K562 (cell line): ENCODE data around the gene BSDC1. TPM values are rescaled to one million over a fixed set of nuclear protein-coding genes. Genes with fewer than 3 reads are reported as not detected.

Source experiments
- ATAC-seq: fragments of 200-7000 bp; cut with Tn5 transposase; 3 replicates; pipeline ENCODE4 v1.9.1; 2020; ENCODE audit warnings: moderate library complexity
- BruUV-seq: library from RNA; stranded (reverse); fragments of 400-500 nt; replicated peaks from 2 replicates; lab custom pipeline; 2021; lab: Mats Ljungman, UMichigan
- CTCF ChIA-PET: fragments of 300-600 bp; formaldehyde crosslinking; extraction: SDS; loops from one replicate; lab custom pipeline; 2021; ENCODE audit warnings: low intra/inter-chr PET ratio; lab: Yijun Ruan, JAX
- POLR2A ChIA-PET: fragments of 300-600, 350-650 bp; sonication (Branson Sonifier 250); formaldehyde crosslinking; extraction: SDS; loops from one replicate; lab custom pipeline; 2021; ENCODE audit warnings: antibody characterized with exemption, inconsistent platforms; lab: Yijun Ruan, JAX
- DNase-seq, 4 experiments: peaks; one replicate each; pipeline versions ENCODE4 v3.0.0 to v3.0.0-alpha.2; 2011 to 2018; ENCODE audit warnings: low spot score in 3 of 4, mixed read lengths in 3 of 4; ENCODE audit errors: extremely low read depth in 1 of 4
- FAIRE-seq: peaks from 2 replicates; lab custom pipeline; 2011; peaks lifted over from hg19 to GRCh38; lab: Jason Lieb, UNC
- H2AFZ ChIP-seq: 2 replicates; pipeline ENCODE4 v1.6.0; 2011; ENCODE audit warnings: low read depth, low read length, control low read depth, inconsistent platforms
- H3K27ac ChIP-seq: fragments of 200-600 bp; 3 replicates; pipeline ENCODE4 v1.8.0; 2011; ENCODE audit warnings: low read depth, mild to moderate bottlenecking, control low read depth, inconsistent platforms, low read length, moderate library complexity, mixed read lengths; ENCODE audit errors: extremely low read depth
- H3K27me3 ChIP-seq, 2 experiments: fragments of 300-600 bp in 1 of 2; 2 replicates in 1 of 2; 3 replicates in 1 of 2; pipeline versions ENCODE4 v1.6.0 to v1.8.0; 2011; ENCODE audit warnings: inconsistent platforms in 2 of 2, low read length in 2 of 2, mild to moderate bottlenecking in 1 of 2, mixed read lengths in 1 of 2, moderate library complexity in 1 of 2; ENCODE audit not compliant: control insufficient read depth in 2 of 2, insufficient read depth in 2 of 2
- H3K36me3 ChIP-seq: fragments of 300-600 bp; 3 replicates; pipeline ENCODE4 v1.8.0; 2011; ENCODE audit warnings: mild to moderate bottlenecking, low read length, inconsistent platforms; ENCODE audit not compliant: control insufficient read depth, insufficient read depth
- H3K4me1 ChIP-seq, 2 experiments: fragments of 200-600 bp in 1 of 2; replicated peaks in 1 of 2; 2 replicates in 1 of 2; 3 replicates in 1 of 2; pipeline versions ENCODE4 v1.5.1 to v1.8.0; 2011; ENCODE audit warnings: inconsistent platforms in 2 of 2, low read length in 2 of 2, mild to moderate bottlenecking in 1 of 2, mixed read lengths in 1 of 2, moderate library complexity in 1 of 2; ENCODE audit not compliant: control insufficient read depth in 2 of 2, insufficient read depth in 2 of 2
- H3K4me2 ChIP-seq: 2 replicates; pipeline ENCODE4 v1.6.1; 2011; ENCODE audit warnings: low read length, control low read depth, inconsistent platforms, mixed read lengths; ENCODE audit not compliant: insufficient read depth
- H3K4me3 ChIP-seq: fragments of 200-600 bp; sonication (generic), shearing (Covaris generic); 2 replicates; pipeline ENCODE4 v1.5.1; 2016; ENCODE audit warnings: control low read depth, inconsistent platforms
- H3K79me2 ChIP-seq: fragments of 200-600 bp; 3 replicates; pipeline ENCODE4 v1.8.0; 2011; ENCODE audit warnings: low read length, inconsistent platforms; ENCODE audit not compliant: control insufficient read depth, insufficient read depth
- H3K9ac ChIP-seq, 2 experiments: 2 replicates each; pipeline versions ENCODE4 v1.6.0 to v1.6.1; 2011; ENCODE audit warnings: low read depth in 2 of 2, low read length in 2 of 2, control low read depth in 1 of 2, inconsistent platforms in 1 of 2, mild to moderate bottlenecking in 1 of 2, mixed read lengths in 1 of 2; ENCODE audit not compliant: insufficient read depth in 1 of 2
- H3K9me1 ChIP-seq: one replicate; pipeline ENCODE4 v1.6.0; 2011; ENCODE audit warnings: inconsistent platforms, mild to moderate bottlenecking, low read length, moderate library complexity; ENCODE audit not compliant: control insufficient read depth, insufficient read depth
- H3K9me3 ChIP-seq: replicated peaks from 2 replicates; pipeline ENCODE4 v1.5.1; 2011; ENCODE audit warnings: low read depth, low read length, inconsistent platforms; ENCODE audit not compliant: control insufficient read depth, insufficient read depth
- H4K20me1 ChIP-seq: replicated peaks from 2 replicates; pipeline ENCODE4 v1.6.1; 2011; ENCODE audit warnings: low read length, inconsistent platforms, mixed read lengths; ENCODE audit not compliant: control insufficient read depth, insufficient read depth
- CBX2 ChIP-seq: fragments of 200-600 bp; sonication (generic); IDR thresholded peaks from one replicate; pipeline ENCODE4 v1.6.1; 2012; ENCODE audit warnings: mild to moderate bottlenecking, low read length, inconsistent platforms; ENCODE audit not compliant: insufficient read depth, poor library complexity, severe bottlenecking
- CEBPG ChIP-seq, 3 experiments: fragments of 200-800 bp in 1 of 3; sonication (Bioruptor generic) in 1 of 3; sonication (generic) in 1 of 3; formaldehyde crosslinking in 1 of 3; IDR thresholded peaks in 2 of 3; conservative IDR thresholded peaks in 1 of 3; 2 replicates each; pipeline versions ENCODE4 v1.6.1 to v1.8.0; 2016 to 2022; ENCODE audit warnings: missing compliant biosample characterization in 2 of 3, missing genetic modification characterization in 2 of 3, mild to moderate bottlenecking in 1 of 3, missing genetic modification reagents in 1 of 3
- COPS2 ChIP-seq: fragments of 450-650 bp; conservative IDR thresholded peaks from 2 replicates; pipeline ENCODE4 v1.6.1; 2016; ENCODE audit warnings: mild to moderate bottlenecking, moderate library complexity
- FIP1L1 ChIP-seq: fragments of 200-400 bp; formaldehyde crosslinking; IDR thresholded peaks from 2 replicates; pipeline ENCODE4 v1.6.1; 2018; ENCODE audit warnings: mild to moderate bottlenecking, low read depth, low read length; ENCODE audit not compliant: poor library complexity, severe bottlenecking
- FOSL1 ChIP-seq: fragments of 200-800 bp; sonication (Bioruptor generic); conservative IDR thresholded peaks from 2 replicates; pipeline ENCODE4 v1.6.1; 2016; ENCODE audit warnings: missing genetic modification characterization, missing compliant biosample characterization
- HMGN3 ChIP-seq: IDR thresholded peaks from 2 replicates; pipeline ENCODE4 v1.6.1; 2011; ENCODE audit warnings: borderline replicate concordance, low read depth, mild to moderate bottlenecking, mixed read lengths, low read length; ENCODE audit not compliant: insufficient read length; ENCODE audit errors: extremely low read depth
- HNRNPL ChIP-seq: fragments of 200-400 bp; formaldehyde crosslinking; IDR thresholded peaks from 2 replicates; pipeline ENCODE4 v1.6.1; 2017; ENCODE audit warnings: low read depth, mild to moderate bottlenecking, low read length
- JUN ChIP-seq, 2 experiments: sonication (generic) in 1 of 2; formaldehyde crosslinking in 1 of 2; IDR thresholded peaks; 2 replicates each; pipeline versions ENCODE4 v1.6.1 to v1.8.0; 2012 to 2022; ENCODE audit warnings: borderline replicate concordance in 2 of 2, mild to moderate bottlenecking in 2 of 2, improper control_type of control experiment in 1 of 2, low read depth in 1 of 2, low read length in 1 of 2, missing genetic modification reagents in 1 of 2
- KDM4B ChIP-seq, 2 experiments: fragments of 450-650 bp in 1 of 2; sonication (generic) in 1 of 2; IDR thresholded peaks; 2 replicates each; pipeline ENCODE4 v1.6.1; 2016 to 2017; ENCODE audit warnings: borderline replicate concordance in 2 of 2, antibody characterized with exemption in 1 of 2, low read depth in 1 of 2, mild to moderate bottlenecking in 1 of 2
- NUFIP1 ChIP-seq: fragments of 450-650 bp; IDR thresholded peaks from 2 replicates; pipeline ENCODE4 v1.6.1; 2018; ENCODE audit not compliant: partially characterized antibody
- POLR2G ChIP-seq: fragments of 200-400 bp; formaldehyde crosslinking; IDR thresholded peaks from 2 replicates; pipeline ENCODE4 v1.6.1; 2017; ENCODE audit warnings: low read depth, mild to moderate bottlenecking, antibody characterized with exemption, low read length, moderate library complexity
- RBFOX2 ChIP-seq: fragments of 200-400 bp; formaldehyde crosslinking; IDR thresholded peaks from 2 replicates; pipeline ENCODE4 v1.6.1; 2017; ENCODE audit warnings: low read depth, mild to moderate bottlenecking, low read length, moderate library complexity
- RBM15 ChIP-seq: fragments of 200-400 bp; formaldehyde crosslinking; IDR thresholded peaks from 2 replicates; pipeline ENCODE4 v1.6.1; 2018; ENCODE audit warnings: mild to moderate bottlenecking, low read length, moderate library complexity; ENCODE audit not compliant: insufficient read depth
- RBM22 ChIP-seq: fragments of 200-400 bp; formaldehyde crosslinking; IDR thresholded peaks from 2 replicates; pipeline ENCODE4 v1.6.1; 2018; ENCODE audit warnings: low read length, low read depth; ENCODE audit not compliant: poor library complexity, severe bottlenecking
- SAFB ChIP-seq: fragments of 200-400 bp; formaldehyde crosslinking; IDR thresholded peaks from 2 replicates; pipeline ENCODE4 v1.6.1; 2017; ENCODE audit warnings: low read depth, low read length, borderline replicate concordance
- ZBTB33 ChIP-seq: sonication (generic); formaldehyde crosslinking; IDR thresholded peaks from 2 replicates; pipeline ENCODE4 v1.8.1; 2023; ENCODE audit warnings: mild to moderate bottlenecking, missing genetic modification reagents
- ZBTB7A ChIP-seq: IDR thresholded peaks from 2 replicates; pipeline ENCODE4 v1.6.1; 2011; ENCODE audit warnings: low read depth, mild to moderate bottlenecking, low read length, moderate library complexity, borderline replicate concordance; ENCODE audit not compliant: control insufficient read depth
- ZNF24 ChIP-seq: fragments of 450-650 bp; IDR thresholded peaks from 2 replicates; pipeline ENCODE4 v1.6.1; 2016
- ZNF445 ChIP-seq: fragments of 250-450 bp; sonication (Bioruptor Pico); IDR thresholded peaks from 2 replicates; pipeline ENCODE4 v1.4.0; 2020; ENCODE audit warnings: low read depth, mild to moderate bottlenecking, moderate library complexity
- ZNF584 ChIP-seq: fragments of 200-800 bp; sonication (Bioruptor generic); IDR thresholded peaks from 2 replicates; pipeline ENCODE4 v1.6.1; 2016; ENCODE audit warnings: low read depth, mild to moderate bottlenecking, missing genetic modification characterization, missing compliant biosample characterization
- ZSCAN29 ChIP-seq: fragments of 450-650 bp; IDR thresholded peaks from 2 replicates; pipeline ENCODE4 v1.6.1; 2017
- WGBS: fragments of 100-300 bp; shearing (Covaris generic); methylation state at CpG from one replicate; pipeline ENCODE4 v1.1.6; 2016; ENCODE audit warnings: low coverage, mixed read lengths; ENCODE audit not compliant: insufficient coverage; ENCODE audit errors: missing lambda C conversion rate; 5-methylcytosine and 5-hydroxymethylcytosine counted together
- in situ Hi-C: fragments of 300-500 bp; cut with MboI; formaldehyde crosslinking; loops from 4 replicates; pipeline ENCODE4 v1.15.0; 2018; ENCODE audit warnings: inconsistent platforms, mixed read lengths
- intact Hi-C: fragments of 100-400 bp; cut with micrococcal nuclease; formaldehyde crosslinking; loops from 2 replicates; pipeline ENCODE4 v1.14.2; 2022
- polyA plus RNA-seq, 8 experiments: library from polyadenylated mRNA; depleted of rRNA in 4 of 8; stranded (reverse) in 5 of 8; unstranded in 3 of 8; fragments of >200 nt; fragmentation: Nextera tagmentation in 2 of 8; fragmentation: Illumina TruSeq in 1 of 8; extraction: Ambion mirVana in 2 of 8; extraction: Trizol in 1 of 8; gene quantifications; 2 replicates each; pipeline versions ENCODE4 v1.2.1 to v1.2.3, GENCODE V29; 2011 to 2014; ENCODE audit warnings: inconsistent platforms in 1 of 8, missing spikeins in 1 of 8
- total RNA-seq, 7 experiments: library from RNA; depleted of rRNA in 6 of 7; stranded (reverse); fragments of >200 nt in 6 of 7; fragmentation: Illumina TruSeq in 2 of 7; extraction: Trizol in 2 of 7; gene quantifications; 2 replicates each; pipeline versions ENCODE4 v1.2.1 to v1.2.3, GENCODE V29; 2011 to 2021; ENCODE audit warnings: low replicate concordance in 1 of 7

BSDC1 gene
- total and polyA plus RNA-seq, 9 of the 15 experiments (the other 6 are each of a cell fraction or from before 2014, with no cell fraction given): 10.2 to 96.8 (median 73.1) TPM

DNA sequence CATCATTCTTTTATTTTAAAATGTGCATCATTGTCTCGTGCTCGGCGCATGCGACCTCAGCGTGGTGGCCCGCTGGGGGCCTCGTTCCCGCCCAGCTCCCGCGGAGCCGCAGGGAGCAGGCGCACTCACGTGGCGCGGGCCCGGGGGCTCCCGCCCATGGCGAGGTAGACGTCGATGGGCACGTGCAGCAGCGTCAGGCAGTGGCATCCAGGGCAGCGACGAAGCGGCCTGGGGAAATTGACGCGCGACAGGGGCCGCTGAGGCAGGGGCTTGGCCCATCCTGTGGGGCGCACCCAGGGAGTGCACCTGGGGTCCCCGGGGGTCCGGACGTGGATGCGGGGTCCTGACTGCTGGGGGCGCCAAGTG lies 33.0 kb downstream of the BSDC1 start:
- DNase-seq (no peak), FAIRE-seq (no peak), ATAC-seq (no peak)
- H3K9ac ChIP-seq: no peak overlapping the region
- no peaks in the 10 kb centered on the region for H3K9me1 ChIP-seq
- H3K4me3 ChIP-seq: no peak overlapping the region
- no peak overlapping the region for H2AFZ ChIP-seq
- H4K20me1 ChIP-seq: no peaks in the 10 kb centered on the region
- no TSS peak for BruUV-seq
- no peak overlapping the region for H3K4me2 ChIP-seq
- H3K9me3 ChIP-seq: no peaks in the 10 kb centered on the region
- WGBS: 93% methylated on average over 16 of the region's 35 CpGs
- no peaks in the 10 kb centered on the region for H3K79me2 ChIP-seq
- H3K4me1 ChIP-seq: peaks cover 0 to 4% of the 10 kb centered on the region in 2 experiments; a peak in 1 of 5 replicates
- intact Hi-C loops: no loop called here
- ChIA-PET CTCF (no interaction called here), POLR2A (interaction anchor here (0.5 to 0.6 kb wide), 2 partner anchors 9 to 16 kb away, joined by 3 to 4 read pairs; no protein-coding TSS in a partner anchor)
- no peaks in the 10 kb centered on the region for H3K27me3 ChIP-seq
- no peak overlapping the region for H3K27ac ChIP-seq
- in situ Hi-C loops: no loop called here
- H3K36me3 ChIP-seq: peaks cover 49% of the 10 kb centered on the region
- TF ChIP-seq RBM15 (no peak), JUN (IDR thresholded peaks at IDR 0.05; ENCODE audit: borderline replicate concordance, low read depth, low read length) (no peak), JUN (CRISPR knock-in tag; IDR thresholded peaks at IDR 0.05; ENCODE audit: borderline replicate concordance) (0 out of 2 replicates have a peak, but pooled peaks have one; percentile 23), ZBTB7A (0 out of 2 replicates have a peak, but pooled peaks have one; percentile 44), ZNF24 (no peak), RBFOX2 (peak; percentile 63), ZNF445 (CRISPR knock-in tag) (no peak), CBX2 (no peak), POLR2G (peak; percentile 82), HMGN3 (peak; percentile 32), NUFIP1 (no peak), CEBPG (CRISPR knock-in tag; IDR thresholded peaks at IDR 0.05) (peak; percentile 18; the same call in 1 of the 2 replicates), CEBPG (tag; conservative IDR thresholded peaks at IDR 0.05 in 1 of 2, IDR thresholded peaks at IDR 0.05 in 1 of 2) (no peak), KDM4B (IDR thresholded peaks at IDR 0.05; ENCODE audit: borderline replicate concordance in 2 of 2, low read depth in 1 of 2) (no peak), FIP1L1 (peak; percentile 65), SAFB (0 out of 2 replicates have a peak, but pooled peaks have one; percentile 11), ZNF584 (CRISPR knock-in tag) (no peak), ZBTB33 (CRISPR knock-in tag) (peak; percentile 62), FOSL1 (tag) (no peak), ZSCAN29 (no peak), COPS2 (no peak), RBM22 (peak; percentile 94), HNRNPL (peak; percentile 12; the same call in 1 of the 2 replicates)
